CD4-positive, alpha-beta T cell treated with Interleukin-15 for 1 hour (primary cell): Measurements from ENCODE around the gene ZNF141.
"Not testable (repeated sequence)": the region's sequence is repeated elsewhere in the genome, so short reads cannot be mapped to it uniquely, and the experiment has no call there.

Experiments used
- DNase-seq: peaks from one replicate; pipeline ENCODE4 v3.0.0-alpha.2; 2020

ZNF141 gene

GRCh38 chr4:385934-386707, 48.5 kb downstream of the ZNF141 start:
- DNase-seq = no peak

- no peak for DNase-seq
Measured at GRCh38 chr4:386708-387105, 49.1 kb downstream of the ZNF141 start.

GRCh38 chr4:404006-404405, 66.4 kb downstream of the ZNF141 start:
- DNase-seq = no peak

GRCh38 chr4:408321-408720, 70.7 kb downstream of the ZNF141 start:
- DNase-seq = not testable (repeated sequence)

- no peak for DNase-seq
Measured at GRCh38 chr4:422587-422986, 85.0 kb downstream of the ZNF141 start.
